ENCODE data around the gene SLCO2A1. TPM values are rescaled to one million over a fixed set of nuclear protein-coding genes. Genes with fewer than 3 reads are reported as not detected.

The SLCO2A1 gene
- total RNA-seq, 1 donor from 2014 or later: 0.07 TPM

DNA sequence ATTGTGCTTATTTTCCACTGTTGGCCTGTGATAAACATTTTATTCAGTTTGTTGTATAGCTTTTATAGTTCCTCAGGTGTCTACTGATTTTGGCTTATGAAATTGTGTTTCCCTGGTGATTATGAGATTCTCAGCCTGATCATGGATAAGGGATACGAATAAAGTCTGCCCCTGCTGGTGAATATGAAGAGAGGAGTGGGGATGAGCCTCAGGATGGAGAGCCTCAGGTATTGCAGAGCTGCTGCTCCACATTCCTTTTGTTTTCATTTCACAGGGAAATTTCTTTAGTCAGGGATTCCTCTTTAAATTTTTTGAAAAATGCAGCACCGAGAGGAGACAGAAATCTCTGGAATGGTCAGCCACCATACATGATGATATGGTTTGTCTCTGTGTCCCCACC lies 119.3 kb downstream of the SLCO2A1 start:
- Mint-ChIP-seq H3K36me3 (no peaks in the 10 kb centered on the region), H3K4me1 (peaks cover 5% of the 10 kb centered on the region), H3K27me3 (ENCODE audit: insufficient read depth, low read depth) (peaks cover 4% of the 10 kb centered on the region), H3K9me3 (no peaks in the 10 kb centered on the region), H3K4me3 (no peak overlapping the region), H3K27ac (no peak overlapping the region)
- no peak overlapping the region for H3K27ac ChIP-seq
- no peak overlapping the region for H2AFZ ChIP-seq (replicated peaks)
- no peak for DNase-seq (ENCODE audit: low spot score)
- TF ChIP-seq EZH2 (IDR thresholded peaks at IDR 0.05): no peak
- peak; percentile 43 for TF ChIP-seq CTCF (IDR thresholded peaks at IDR 0.05)
- TF ChIP-seq EZH2phosphoT487 (IDR thresholded peaks at IDR 0.05): no peak
- H3K79me2 ChIP-seq (ENCODE audit: low read depth): no peaks in the 10 kb centered on the region
- no peaks in the 10 kb centered on the region for H3K36me3 ChIP-seq
- no peak overlapping the region for H3K4me2 ChIP-seq
- H3F3A ChIP-seq (ENCODE audit: low read depth): no peaks in the 10 kb centered on the region
- H3K9ac ChIP-seq: no peak overlapping the region
- no peaks in the 10 kb centered on the region for H3K27me3 ChIP-seq
- H3K4me1 ChIP-seq: no peaks in the 10 kb centered on the region
- no peak overlapping the region for H3K4me3 ChIP-seq
- no peaks in the 10 kb centered on the region for H3K9me3 ChIP-seq (ENCODE audit: low read depth)
- no peaks in the 10 kb centered on the region for H4K20me1 ChIP-seq (ENCODE audit: low read depth)

DNA sequence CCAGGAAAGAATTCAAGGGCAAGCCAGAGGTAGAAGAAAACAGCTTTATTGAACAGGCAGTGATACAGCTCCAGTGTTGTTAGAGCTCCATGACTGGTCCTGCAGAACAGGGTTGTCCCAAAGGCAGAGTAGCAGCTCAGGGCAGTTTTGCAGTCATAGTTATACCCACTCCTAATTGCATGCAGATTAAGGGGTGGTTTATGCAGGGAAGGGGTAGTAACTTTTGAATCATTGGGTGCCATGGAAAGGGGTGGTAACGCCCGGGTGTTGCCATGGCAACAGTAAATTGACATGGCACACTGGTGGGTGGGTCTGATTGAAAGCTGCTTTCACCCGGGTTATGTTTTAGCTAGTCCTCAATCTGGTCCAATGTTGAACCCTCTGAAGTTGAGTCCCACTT lies 124.3 kb downstream of the SLCO2A1 start:
- H3K4me1 ChIP-seq: no peaks in the 10 kb centered on the region
- Mint-ChIP-seq H3K4me3 (no peak overlapping the region), H3K36me3 (no peaks in the 10 kb centered on the region), H3K27me3 (ENCODE audit: insufficient read depth, low read depth) (peaks cover 4% of the 10 kb centered on the region), H3K27ac (no peak overlapping the region), H3K9me3 (no peaks in the 10 kb centered on the region), H3K4me1 (no peaks in the 10 kb centered on the region)
- H3K36me3 ChIP-seq: no peaks in the 10 kb centered on the region
- H3K9ac ChIP-seq: no peak overlapping the region
- H3K79me2 ChIP-seq (ENCODE audit: low read depth): no peaks in the 10 kb centered on the region
- no peaks in the 10 kb centered on the region for H4K20me1 ChIP-seq (ENCODE audit: low read depth)
- DNase-seq (ENCODE audit: low spot score): no peak
- TF ChIP-seq EZH2phosphoT487 (IDR thresholded peaks at IDR 0.05): no peak
- H3K4me2 ChIP-seq: no peak overlapping the region
- H2AFZ ChIP-seq (replicated peaks): peak overlapping the region; percentile 24
- H3K27ac ChIP-seq: no peak overlapping the region
- no peaks in the 10 kb centered on the region for H3K27me3 ChIP-seq
- H3K4me3 ChIP-seq: no peak overlapping the region
- H3F3A ChIP-seq (ENCODE audit: low read depth): no peaks in the 10 kb centered on the region
- no peaks in the 10 kb centered on the region for H3K9me3 ChIP-seq (ENCODE audit: low read depth)

- Histone ChIP-seq H3K79me2 (ENCODE audit: low read depth) (no peaks in the 10 kb centered on the region), H3K9ac (no peak overlapping the region), H3K27ac (no peak overlapping the region), H3K27me3 (peaks cover 27% of the 10 kb centered on the region), H2AFZ (replicated peaks) (no peak overlapping the region), H4K20me1 (ENCODE audit: low read depth) (no peaks in the 10 kb centered on the region), H3K4me1 (no peaks in the 10 kb centered on the region), H3K4me2 (no peak overlapping the region), H3F3A (ENCODE audit: low read depth) (no peaks in the 10 kb centered on the region), H3K36me3 (no peaks in the 10 kb centered on the region), H3K4me3 (no peak overlapping the region), H3K9me3 (ENCODE audit: low read depth) (no peaks in the 10 kb centered on the region)
- no peaks in the 10 kb centered on the region for H3K36me3 Mint-ChIP-seq
- DNase-seq (ENCODE audit: low spot score): no peak
- TF ChIP-seq EZH2phosphoT487 (IDR thresholded peaks at IDR 0.05) (no peak), CTCF (IDR thresholded peaks at IDR 0.05) (no peak), EZH2 (IDR thresholded peaks at IDR 0.05) (no peak)
- no peaks in the 10 kb centered on the region for H3K9me3 Mint-ChIP-seq
- peaks cover 1% of the 10 kb centered on the region for H3K4me1 Mint-ChIP-seq
- H3K27me3 Mint-ChIP-seq (ENCODE audit: insufficient read depth, low read depth): peaks cover 9% of the 10 kb centered on the region
- H3K27ac Mint-ChIP-seq: no peak overlapping the region
- H3K4me3 Mint-ChIP-seq: no peak overlapping the region
These were observed 127.9 kb downstream of the SLCO2A1 start for GRCh38 chr3:133901847-133902246.

GRCh38 chr3:133901083-133901482 lies 128.6 kb downstream of the SLCO2A1 start:
- TF ChIP-seq EZH2 (IDR thresholded peaks at IDR 0.05) (no peak), CTCF (IDR thresholded peaks at IDR 0.05) (peak; percentile 43), EZH2phosphoT487 (IDR thresholded peaks at IDR 0.05) (no peak)
- Histone ChIP-seq H3K27ac (no peak overlapping the region), H3K9ac (no peak overlapping the region), H4K20me1 (ENCODE audit: low read depth) (no peaks in the 10 kb centered on the region), H3K4me1 (no peaks in the 10 kb centered on the region), H2AFZ (replicated peaks) (no peak overlapping the region), H3K4me2 (no peak overlapping the region), H3K36me3 (no peaks in the 10 kb centered on the region), H3K27me3 (peaks cover 35% of the 10 kb centered on the region), H3K4me3 (no peak overlapping the region), H3F3A (ENCODE audit: low read depth) (no peaks in the 10 kb centered on the region), H3K9me3 (ENCODE audit: low read depth) (no peaks in the 10 kb centered on the region), H3K79me2 (ENCODE audit: low read depth) (no peaks in the 10 kb centered on the region)
- H3K27me3 Mint-ChIP-seq (ENCODE audit: insufficient read depth, low read depth): peaks cover 13% of the 10 kb centered on the region
- H3K36me3 Mint-ChIP-seq: no peaks in the 10 kb centered on the region
- H3K27ac Mint-ChIP-seq: no peak overlapping the region
- H3K9me3 Mint-ChIP-seq: no peaks in the 10 kb centered on the region
- DNase-seq (ENCODE audit: low spot score): no peak
- no peak overlapping the region for H3K4me3 Mint-ChIP-seq
- H3K4me1 Mint-ChIP-seq: peaks cover 4% of the 10 kb centered on the region

All from neural progenitor cell (in vitro differentiated cells).